CD14-positive monocyte (primary cell): ENCODE measurements around the gene HECTD4. TPM values are rescaled to one million over a fixed set of nuclear protein-coding genes. Genes with fewer than 3 reads are reported as not detected.

Source experiments
- DNase-seq, 3 donors: peaks; one replicate each; pipeline ENCODE4 v3.0.0-alpha.2; 2011 to 2022
- H2AFZ ChIP-seq: 2 replicates; pipeline ENCODE4 v1.6.0; 2012; ENCODE audit warnings: mild to moderate bottlenecking, low read depth, low read length, inconsistent platforms; ENCODE audit not compliant: insufficient read depth, poor library complexity, severe bottlenecking
- H3K27ac ChIP-seq, 2 donors: 1 replicate in 1 of 2; 2 replicates in 1 of 2; pipeline ENCODE4 v1.5.1; 2012 to 2013; ENCODE audit warnings: low read length in 2 of 2, control low read depth in 1 of 2, inconsistent platforms in 1 of 2, low read depth in 1 of 2, mild to moderate bottlenecking in 1 of 2
- H3K27me3 ChIP-seq, 2 donors: one replicate each; pipeline versions ENCODE4 v1.6.0 to v1.6.1; 2011 to 2013; ENCODE audit warnings: low read length in 2 of 2; ENCODE audit not compliant: control insufficient read depth in 2 of 2, insufficient read depth in 2 of 2
- H3K36me3 ChIP-seq, 2 donors: replicated peaks in 1 of 2; 1 replicate in 1 of 2; 2 replicates in 1 of 2; pipeline versions ENCODE4 v1.5.1 to v1.6.1; 2012 to 2013; ENCODE audit warnings: low read length in 2 of 2, control low read depth in 1 of 2, inconsistent platforms in 1 of 2, mild to moderate bottlenecking in 1 of 2; ENCODE audit not compliant: insufficient read depth in 2 of 2, control insufficient read depth in 1 of 2
- H3K4me1 ChIP-seq, 2 donors: 1 replicate in 1 of 2; 2 replicates in 1 of 2; pipeline versions ENCODE4 v1.5.1 to v1.6.1; 2012 to 2013; ENCODE audit warnings: low read length in 2 of 2, control low read depth in 1 of 2, inconsistent platforms in 1 of 2, mild to moderate bottlenecking in 1 of 2, moderate library complexity in 1 of 2; ENCODE audit not compliant: insufficient read depth in 2 of 2, control insufficient read depth in 1 of 2
- H3K4me2 ChIP-seq: replicated peaks from 2 replicates; pipeline ENCODE3; 2012; ENCODE audit warnings: low read length, moderate library complexity, mild to moderate bottlenecking; ENCODE audit not compliant: poor library complexity, severe bottlenecking; ENCODE audit errors: extremely low read depth
- H3K4me3 ChIP-seq, 3 experiments: fragments of 200-600 bp in 1 of 3; sonication (generic) in 1 of 3; replicated peaks in 1 of 3; 1 replicate in 2 of 3; 2 replicates in 1 of 3; pipeline ENCODE4 v1.5.1; 2011 to 2013; ENCODE audit warnings: low read length in 3 of 3, mild to moderate bottlenecking in 3 of 3, control low read depth in 2 of 3, low read depth in 2 of 3, inconsistent platforms in 1 of 3, moderate library complexity in 1 of 3
- H3K79me2 ChIP-seq: 2 replicates; pipeline ENCODE4 v1.6.0; 2012; ENCODE audit warnings: mild to moderate bottlenecking, control low read depth, inconsistent platforms, low read length, moderate library complexity; ENCODE audit not compliant: insufficient read depth
- H3K9ac ChIP-seq: 2 replicates; pipeline ENCODE4 v1.6.0; 2017; ENCODE audit warnings: low read length, mild to moderate bottlenecking; ENCODE audit not compliant: insufficient read depth, poor library complexity, severe bottlenecking
- H3K9me3 ChIP-seq, 2 donors: replicated peaks in 1 of 2; 1 replicate in 1 of 2; 2 replicates in 1 of 2; pipeline versions ENCODE4 v1.5.1 to v1.6.1; 2012 to 2013; ENCODE audit warnings: low read length in 2 of 2, control low read depth in 1 of 2; ENCODE audit not compliant: control insufficient read depth in 1 of 2, insufficient read depth in 1 of 2
- H4K20me1 ChIP-seq: 2 replicates; pipeline ENCODE4 v1.6.0; 2012; ENCODE audit warnings: mild to moderate bottlenecking, low read length, control low read depth, moderate library complexity; ENCODE audit not compliant: insufficient read depth
- H3K27ac Mint-ChIP-seq, 7 donors: one replicate each; pipeline ENCODE4 v1.8.0; 2020; ENCODE audit warnings: mild to moderate bottlenecking in 7 of 7, mixed read lengths in 7 of 7, moderate library complexity in 6 of 7, inconsistent platforms in 2 of 7
- H3K27me3 Mint-ChIP-seq, 3 donors: one replicate each; pipeline ENCODE4 v1.8.0; 2021 to 2022; ENCODE audit warnings: low read depth in 3 of 3, mild to moderate bottlenecking in 3 of 3, mixed read lengths in 3 of 3, moderate library complexity in 3 of 3, inconsistent platforms in 1 of 3
- H3K36me3 Mint-ChIP-seq, 2 donors: one replicate each; pipeline ENCODE4 v1.8.0; 2020; ENCODE audit warnings: mixed read lengths in 2 of 2, inconsistent platforms in 1 of 2, mild to moderate bottlenecking in 1 of 2
- H3K4me1 Mint-ChIP-seq: one replicate; pipeline ENCODE4 v1.8.0; 2020; ENCODE audit warnings: mild to moderate bottlenecking, mixed read lengths
- H3K4me3 Mint-ChIP-seq, 2 donors: one replicate each; pipeline ENCODE4 v1.8.0; 2020; ENCODE audit warnings: mild to moderate bottlenecking in 2 of 2, mixed read lengths in 2 of 2, moderate library complexity in 1 of 2
- H3K9me3 Mint-ChIP-seq, 7 donors: one replicate each; pipeline ENCODE4 v1.8.0; 2020 to 2022; ENCODE audit warnings: mixed read lengths in 7 of 7, mild to moderate bottlenecking in 6 of 7, moderate library complexity in 6 of 7, inconsistent platforms in 2 of 7
- WGBS: methylation state at CpG from one replicate; pipeline ENCODE4 v1.1.5; 2013; ENCODE audit warnings: missing lambda C conversion rate; ENCODE audit not compliant: insufficient coverage; 5-methylcytosine and 5-hydroxymethylcytosine counted together
- intact Hi-C, 2 donors: fragments of 100-400 bp; cut with micrococcal nuclease; formaldehyde crosslinking; loops; one replicate each; pipeline versions ENCODE4 v1.15.0 to v1.15.1; 2023
- polyA plus RNA-seq, 3 donors: library from polyadenylated mRNA; depleted of rRNA in 1 of 3; unstranded in 2 of 3; stranded (reverse) in 1 of 3; fragments of 300-500 nt in 2 of 3; fragments of >200 nt in 1 of 3; fragmentation: Illumina TruSeq in 2 of 3; gene quantifications; 1 replicate in 2 of 3; 2 replicates in 1 of 3; pipeline ENCODE4 v1.2.3, GENCODE V29; 2012 to 2021
- TF ChIP-seq, protein P1 (sequence below): fragments of 200-600 bp; IDR thresholded peaks from one replicate; pipeline ENCODE4 v1.8.0; 2022; ENCODE audit warnings: antibody characterized with exemption, mild to moderate bottlenecking

HECTD4 gene
- polyA plus RNA-seq, 3 donors, result 0.73 to 18.3 (median 2.4) TPM

DNA sequence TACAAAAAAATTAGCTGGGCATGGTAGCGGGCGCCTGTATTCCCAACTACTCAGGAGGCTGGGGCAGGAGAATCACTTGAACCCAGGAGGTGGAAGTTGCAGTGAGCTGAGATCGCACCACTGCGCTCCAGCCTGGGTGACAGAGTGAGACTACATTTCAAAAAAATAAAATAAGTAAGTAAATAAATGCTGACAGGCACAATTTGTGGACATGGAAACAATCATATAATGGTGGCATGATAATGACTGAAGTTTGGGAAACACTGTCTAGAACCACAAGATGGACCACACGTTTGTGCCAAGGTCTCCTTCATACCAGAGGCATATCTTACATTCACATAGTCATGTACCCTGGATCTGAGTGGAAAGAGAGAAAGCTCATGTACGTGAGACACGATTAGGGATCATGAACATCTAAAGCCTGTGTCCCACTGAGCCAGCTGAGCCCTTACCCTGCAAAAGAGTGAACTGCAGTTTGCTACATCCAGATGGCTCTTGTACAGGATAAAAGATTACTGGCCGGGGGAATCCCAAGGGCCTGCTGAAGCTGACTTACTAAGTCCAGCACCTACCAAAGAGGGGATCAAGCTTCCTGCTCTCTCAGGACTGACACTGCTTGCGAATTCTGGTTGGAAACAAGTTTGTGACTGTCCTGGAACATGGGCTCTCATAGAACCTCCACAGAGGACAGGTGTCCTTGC, 194.0 kb downstream of the HECTD4 start:
- WGBS, result 100% methylated on average over 6 of the region's 9 CpGs

DNA sequence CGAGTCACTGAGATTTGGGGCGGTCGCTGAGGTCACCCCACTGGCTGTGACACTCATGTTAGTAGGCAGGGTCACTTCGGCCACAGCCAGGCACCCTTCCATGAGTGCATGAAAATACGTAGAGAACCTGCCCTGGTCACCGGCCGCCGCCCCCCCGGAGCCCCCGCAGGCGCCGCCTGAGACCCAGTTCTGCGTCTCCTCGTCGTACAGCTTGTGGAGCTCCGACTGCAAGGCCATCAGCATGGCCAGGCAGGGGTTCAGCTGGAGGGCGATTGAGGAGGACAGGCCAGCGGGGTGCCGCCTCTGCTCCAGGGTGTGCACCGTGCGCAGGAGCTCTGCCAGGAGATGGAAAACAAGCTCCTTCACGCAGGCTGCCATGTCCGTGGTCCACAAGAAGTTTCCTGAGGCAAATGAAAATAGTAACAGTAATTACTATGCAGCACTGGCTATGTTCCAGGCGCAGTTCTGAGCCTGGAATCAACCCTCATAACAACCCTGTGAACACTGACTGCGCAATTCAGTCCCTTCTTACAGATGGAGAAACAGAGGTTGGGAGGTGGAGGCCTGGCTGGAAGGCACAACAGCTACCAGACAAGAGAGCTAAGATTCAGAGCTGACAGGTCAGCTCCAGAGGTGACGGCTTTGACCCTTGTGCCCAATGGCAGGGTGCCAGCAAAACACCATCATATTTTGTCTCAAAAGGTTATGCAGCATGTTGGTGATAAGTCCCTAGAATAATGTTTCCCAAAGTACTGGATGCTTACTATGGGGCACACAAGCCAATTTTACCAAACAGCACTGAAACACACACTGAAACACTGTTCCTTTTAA, 196.9 kb downstream of the HECTD4 start:
- peaks cover 44 to 70% of the 10 kb centered on the region in 2 donors for H3K36me3 ChIP-seq
- H3K4me2 ChIP-seq, result no peak overlapping the region
- peaks cover 51 to 81% of the 10 kb centered on the region in 2 donors for H3K36me3 Mint-ChIP-seq
- H3K4me1 ChIP-seq, result peaks cover under 1 to 7% of the 10 kb centered on the region in 2 donors
- peaks cover 5% of the 10 kb centered on the region for H3K4me1 Mint-ChIP-seq
- TF ChIP-seq, protein P1, sequence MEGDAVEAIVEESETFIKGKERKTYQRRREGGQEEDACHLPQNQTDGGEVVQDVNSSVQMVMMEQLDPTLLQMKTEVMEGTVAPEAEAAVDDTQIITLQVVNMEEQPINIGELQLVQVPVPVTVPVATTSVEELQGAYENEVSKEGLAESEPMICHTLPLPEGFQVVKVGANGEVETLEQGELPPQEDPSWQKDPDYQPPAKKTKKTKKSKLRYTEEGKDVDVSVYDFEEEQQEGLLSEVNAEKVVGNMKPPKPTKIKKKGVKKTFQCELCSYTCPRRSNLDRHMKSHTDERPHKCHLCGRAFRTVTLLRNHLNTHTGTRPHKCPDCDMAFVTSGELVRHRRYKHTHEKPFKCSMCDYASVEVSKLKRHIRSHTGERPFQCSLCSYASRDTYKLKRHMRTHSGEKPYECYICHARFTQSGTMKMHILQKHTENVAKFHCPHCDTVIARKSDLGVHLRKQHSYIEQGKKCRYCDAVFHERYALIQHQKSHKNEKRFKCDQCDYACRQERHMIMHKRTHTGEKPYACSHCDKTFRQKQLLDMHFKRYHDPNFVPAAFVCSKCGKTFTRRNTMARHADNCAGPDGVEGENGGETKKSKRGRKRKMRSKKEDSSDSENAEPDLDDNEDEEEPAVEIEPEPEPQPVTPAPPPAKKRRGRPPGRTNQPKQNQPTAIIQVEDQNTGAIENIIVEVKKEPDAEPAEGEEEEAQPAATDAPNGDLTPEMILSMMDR, result no peak
- H3K27me3 ChIP-seq, result no peaks in the 10 kb centered on the region
- intact Hi-C loops, result no loop called here
- no peaks in the 10 kb centered on the region for H3K79me2 ChIP-seq
- no peaks in the 10 kb centered on the region for H3K9me3 ChIP-seq
- no peaks in the 10 kb centered on the region for H4K20me1 ChIP-seq
- no peak overlapping the region for H3K27ac ChIP-seq
- peak overlapping the region in 2 of 7 donors; percentile 13 to 35 for H3K27ac Mint-ChIP-seq
- no peak overlapping the region for H3K4me3 ChIP-seq
- H3K9ac ChIP-seq, result no peak overlapping the region
- no peak for DNase-seq
- WGBS, result 97% methylated on average over 23 of the region's 26 CpGs
- peaks cover 0 to 3% (median 0%) of the 10 kb centered on the region in 7 donors for H3K9me3 Mint-ChIP-seq
- H2AFZ ChIP-seq, result no peak overlapping the region
- H3K4me3 Mint-ChIP-seq, result no peak overlapping the region
- peaks cover 0 to 4% (median 1%) of the 10 kb centered on the region in 3 donors for H3K27me3 Mint-ChIP-seq

More for the DNA sequence above, 194.0 kb downstream of the HECTD4 start:
- Histone ChIP-seq H3K4me3 (no peak overlapping the region), H3K4me2 (no peak overlapping the region), H4K20me1 (no peaks in the 10 kb centered on the region), H3K9me3 (no peaks in the 10 kb centered on the region), H3K36me3 (peaks cover 53 to 76% of the 10 kb centered on the region in 2 donors), H3K79me2 (no peaks in the 10 kb centered on the region), H3K27me3 (no peaks in the 10 kb centered on the region), H3K27ac (no peak overlapping the region), H2AFZ (no peak overlapping the region), H3K4me1 (peaks cover 8 to 15% of the 10 kb centered on the region in 2 donors), H3K9ac (no peak overlapping the region)
- peaks cover 60 to 76% of the 10 kb centered on the region in 2 donors for H3K36me3 Mint-ChIP-seq
- H3K4me3 Mint-ChIP-seq, result no peak overlapping the region
- no peak for DNase-seq
- H3K27me3 Mint-ChIP-seq, result peaks cover 0 to 4% (median 1%) of the 10 kb centered on the region in 3 donors
- no peaks in the 10 kb centered on the region for H3K9me3 Mint-ChIP-seq
- intact Hi-C loops, result no loop called here
- TF ChIP-seq, protein P1, result no peak
- peak overlapping the region in 2 of 7 donors; percentile 19 to 20 for H3K27ac Mint-ChIP-seq
- peaks cover 12% of the 10 kb centered on the region for H3K4me1 Mint-ChIP-seq
